ENCODE measurements around the gene KRTCAP3.

The KRTCAP3 gene

DNA sequence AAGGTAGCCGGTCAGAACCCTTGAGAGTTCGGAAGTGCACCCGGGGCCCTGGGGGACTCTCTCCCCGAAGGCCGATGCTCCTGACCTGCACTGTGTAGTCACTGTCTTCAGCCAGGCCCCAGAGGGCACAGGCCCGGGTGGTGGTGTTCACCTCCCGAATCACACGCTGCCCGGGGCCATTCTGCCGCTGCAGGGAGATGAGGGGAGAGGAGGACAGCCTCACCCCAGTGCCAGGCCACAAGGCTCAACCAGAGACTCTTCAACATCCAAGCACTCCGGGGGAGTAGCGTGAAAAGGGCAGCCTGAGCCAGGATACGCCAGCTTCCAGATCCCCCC lies 51.7 kb downstream of the KRTCAP3 start:
- peaks cover 3% of the 10 kb centered on the region for H3K27me3 ChIP-seq (ENCODE audit: insufficient read depth, low read depth, severe bottlenecking)
- H3K4me3 ChIP-seq (ENCODE audit: low read depth, low read length): no peak overlapping the region
- H3K36me3 ChIP-seq: no peaks in the 10 kb centered on the region
- H3K27ac ChIP-seq: no peak overlapping the region
- DNase-seq: no peak
- H3K9me3 ChIP-seq (ENCODE audit: severe bottlenecking): no peaks in the 10 kb centered on the region
- TF ChIP-seq CTCF (IDR thresholded peaks at IDR 0.05; ENCODE audit: low read depth, low read length): no peak

Data from WERI-Rb-1 (cell line).